ENCODE data around the gene FANCC. TPM values are rescaled to one million over a fixed set of nuclear protein-coding genes. Genes with fewer than 3 reads are reported as not detected.
"Not testable (repeated sequence)": the region's sequence is repeated elsewhere in the genome, so short reads cannot be mapped to it uniquely, and the experiment has no call there.

FANCC gene
- total RNA-seq, 1 donor from 2014 or later, result 8.8 TPM

DNA sequence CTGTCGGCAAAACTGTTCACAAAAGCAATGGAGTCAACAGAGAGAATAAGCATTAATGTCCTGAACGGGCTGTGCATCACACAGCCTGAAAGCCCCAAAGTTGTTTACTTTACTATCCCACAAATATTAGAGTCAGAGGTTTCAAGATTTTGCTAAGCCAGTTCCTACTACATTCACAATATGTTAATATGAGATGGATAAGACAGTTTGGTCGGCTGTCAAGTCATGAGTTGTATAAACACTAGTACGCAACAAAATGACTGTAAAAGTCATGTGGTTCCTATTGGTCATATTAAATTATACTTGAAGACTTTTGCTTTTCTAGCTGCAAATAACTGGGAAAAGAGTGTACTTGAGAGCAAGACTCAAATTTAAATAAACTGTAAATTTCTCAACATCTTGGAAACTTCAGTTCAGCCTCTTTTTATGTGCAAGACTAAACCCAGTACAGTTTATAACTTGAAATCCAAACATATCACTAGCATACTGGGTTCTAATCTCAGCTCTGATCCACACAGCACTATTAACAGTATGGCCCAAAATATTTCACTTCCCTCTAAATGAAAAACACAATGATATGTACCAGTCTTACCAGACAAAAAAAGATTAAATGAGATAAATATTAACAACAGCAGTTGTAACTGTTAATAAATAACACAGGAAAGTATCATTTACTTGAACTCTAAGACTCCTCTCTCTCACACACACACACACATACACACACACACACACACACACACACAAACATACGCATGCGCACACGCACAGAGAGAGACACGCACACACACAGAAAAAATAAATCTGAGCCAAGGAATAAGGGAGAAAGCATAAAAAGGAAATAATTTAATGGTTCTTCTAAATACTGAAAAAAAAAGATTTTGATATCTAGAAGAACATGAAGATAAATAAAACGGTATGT lies 33.1 kb downstream of the FANCC start:
- no peak for DNase-seq (ENCODE audit: low spot score)

DNA sequence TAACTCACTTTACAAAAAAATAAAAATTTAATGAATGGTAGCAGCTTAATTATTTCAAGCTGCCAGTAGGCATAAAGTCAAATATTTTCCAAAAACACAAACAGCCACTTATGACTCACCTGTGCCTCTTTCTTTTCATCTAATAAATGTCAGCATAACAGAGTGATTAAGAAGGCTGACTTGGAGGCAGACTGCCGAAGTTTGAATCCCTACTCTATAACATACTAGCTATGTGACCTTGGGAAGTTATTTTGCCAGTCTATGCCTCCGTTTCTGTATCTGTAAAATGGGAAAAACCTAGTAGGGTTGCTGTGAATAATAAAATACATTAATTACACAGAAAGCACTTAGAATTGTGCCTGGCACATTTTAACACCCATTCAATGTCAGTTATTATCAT lies 33.8 kb downstream of the FANCC start:
- no peak for DNase-seq (ENCODE audit: low spot score)

DNA sequence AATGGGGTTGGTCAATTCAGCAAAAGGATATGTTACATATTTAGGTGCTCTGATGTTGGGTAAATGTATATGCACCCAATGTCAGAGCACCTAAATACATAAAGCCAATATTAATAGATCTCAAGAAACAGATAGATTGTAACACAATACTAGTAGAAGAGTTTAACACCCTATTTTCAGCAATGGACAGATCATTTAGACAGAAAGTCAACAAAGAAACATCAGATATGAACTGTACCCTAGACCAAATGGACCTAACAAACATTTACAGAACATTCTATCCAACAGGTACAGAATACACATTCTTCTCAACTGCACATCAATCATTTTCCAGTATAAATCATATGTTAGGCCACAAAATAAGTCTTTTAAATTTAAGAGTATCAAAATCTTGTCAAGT lies 35.2 kb downstream of the FANCC start:
- DNase-seq (ENCODE audit: low spot score), result no peak

DNA sequence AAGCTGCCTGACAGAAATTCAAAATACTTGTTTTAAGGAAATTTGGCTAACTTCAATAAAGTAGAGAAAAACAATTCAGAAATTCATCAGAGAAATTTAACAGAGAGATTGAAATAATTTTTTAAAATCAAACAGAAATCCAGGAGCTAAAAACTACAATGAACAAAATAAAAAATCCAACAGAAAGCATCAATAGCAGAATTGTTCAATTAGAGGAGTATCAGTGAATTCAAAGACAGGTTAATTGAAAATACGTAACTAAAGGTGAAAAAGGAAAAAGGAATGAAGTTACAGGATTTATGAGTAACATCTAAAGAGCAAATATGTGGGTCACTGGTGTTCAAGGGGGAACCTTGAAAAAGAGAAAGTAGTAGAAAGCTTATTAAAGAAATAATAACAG lies 36.8 kb downstream of the FANCC start:
- no peak for DNase-seq (ENCODE audit: low spot score)

DNA sequence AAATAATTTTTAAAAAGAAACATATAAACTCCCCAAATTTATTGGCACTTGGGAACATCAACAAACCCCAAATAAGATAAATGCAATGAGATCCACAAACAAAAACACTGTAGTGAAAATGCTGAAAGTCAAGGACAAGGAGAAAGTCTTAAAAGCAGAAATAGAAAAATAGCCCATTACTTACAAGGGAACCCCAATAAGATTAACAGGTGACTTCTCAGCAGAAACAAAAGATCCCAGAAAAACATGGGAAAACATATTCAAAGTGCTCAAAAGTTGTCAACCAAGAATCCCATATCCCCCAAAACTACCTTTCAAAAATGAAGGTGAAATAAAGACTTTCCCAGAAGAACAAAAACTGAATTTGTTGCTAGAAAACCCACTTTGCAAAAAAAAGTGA lies 40.0 kb downstream of the FANCC start:
- DNase-seq (ENCODE audit: low spot score), result no peak

DNA sequence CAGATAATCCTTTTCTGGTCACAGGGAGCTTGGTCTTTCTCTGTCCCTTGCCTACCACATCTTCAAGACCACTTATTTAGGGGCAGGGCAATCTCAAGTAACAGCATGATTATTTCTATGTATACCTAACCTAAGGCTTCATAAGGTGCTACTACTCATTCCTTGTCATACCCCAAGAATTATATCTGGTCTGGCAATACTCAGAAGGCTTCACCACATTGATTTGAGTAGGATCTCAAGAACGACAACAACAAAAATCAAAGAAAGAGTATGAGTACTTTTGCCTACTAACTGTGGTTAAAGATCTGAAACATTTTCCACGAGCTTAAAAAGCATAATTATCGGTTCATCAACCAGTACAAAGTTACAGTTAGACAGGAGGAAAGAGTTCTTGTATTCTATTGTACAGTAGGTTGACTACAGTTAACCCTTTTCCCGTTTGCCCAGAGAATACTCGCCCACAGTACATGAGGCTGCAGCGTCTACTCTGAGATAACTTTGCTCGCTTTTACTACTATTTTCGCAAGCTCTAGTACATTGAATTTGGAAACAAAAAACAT lies 41.0 kb downstream of the FANCC start:
- DNase-seq (ENCODE audit: low spot score), result no peak

DNA sequence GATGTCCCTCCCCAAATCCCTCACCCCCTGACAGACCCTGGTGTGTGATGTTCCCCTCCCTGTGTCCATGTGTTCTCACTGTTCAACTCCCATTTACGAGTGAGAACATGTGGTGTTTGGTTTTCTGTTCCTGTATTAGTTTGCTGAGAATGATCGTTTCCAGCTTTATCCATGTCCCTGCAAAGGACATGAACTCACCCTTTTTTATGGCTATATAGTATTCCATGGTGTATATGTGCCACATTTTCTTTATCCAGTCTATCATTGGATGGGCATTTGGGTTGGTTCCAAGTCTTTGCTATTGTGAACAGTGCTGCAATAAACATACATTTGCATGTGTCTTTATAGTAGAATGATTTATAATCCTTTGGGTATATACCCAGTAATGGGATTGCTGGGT lies 43.3 kb downstream of the FANCC start:
- not testable (repeated sequence) for DNase-seq (ENCODE audit: low spot score)

DNA sequence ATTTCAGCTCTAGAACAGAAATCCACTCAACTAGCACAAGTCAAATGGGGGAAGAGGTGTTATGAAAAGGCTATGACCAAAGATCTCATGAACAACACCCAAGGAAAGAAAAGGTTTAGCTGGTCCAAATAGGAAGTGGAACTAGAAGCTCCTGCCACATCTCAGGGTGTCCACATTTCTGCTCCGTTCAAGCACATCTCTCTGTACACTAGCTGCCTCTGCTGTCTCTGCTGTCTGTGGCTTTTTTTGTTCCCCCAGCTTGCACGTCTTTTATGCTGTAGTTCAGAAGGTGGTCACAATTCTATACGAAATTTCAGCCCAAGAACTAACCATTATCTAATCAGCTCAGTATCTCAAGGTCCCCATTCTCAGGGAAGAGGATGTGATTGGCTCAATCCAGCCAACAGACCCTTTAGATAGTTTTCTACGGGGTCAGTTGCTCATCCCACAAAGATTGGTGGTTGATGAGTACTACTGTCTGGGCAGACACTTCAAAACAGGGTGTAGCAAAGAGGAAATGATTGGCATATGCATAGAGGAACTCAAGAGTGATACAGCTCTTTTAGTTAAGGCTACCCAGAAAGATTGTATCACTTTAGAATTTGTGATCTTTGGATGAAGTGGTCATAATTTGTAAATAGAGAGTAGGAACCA lies 44.0 kb downstream of the FANCC start:
- DNase-seq (ENCODE audit: low spot score), result no peak

DNA sequence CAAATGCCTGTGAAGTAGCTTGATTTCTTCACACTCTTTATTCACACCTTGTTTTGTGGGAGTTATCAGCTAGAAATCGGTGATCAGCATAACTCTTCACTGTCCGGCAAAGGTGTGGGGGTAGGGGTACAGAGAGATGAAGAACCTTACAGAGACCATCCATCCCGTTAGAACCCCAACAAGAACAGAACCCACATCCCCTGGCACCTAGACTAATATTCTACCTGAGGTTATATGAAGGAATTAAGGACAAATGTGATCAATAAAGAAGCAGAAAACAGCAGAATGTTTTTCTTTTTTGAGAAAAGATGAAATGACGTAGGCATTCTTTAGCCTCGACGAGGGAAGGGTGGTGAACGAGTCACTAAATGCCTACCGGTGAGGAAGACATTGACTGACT lies 44.7 kb downstream of the FANCC start:
- DNase-seq (ENCODE audit: low spot score), result no peak

DNA sequence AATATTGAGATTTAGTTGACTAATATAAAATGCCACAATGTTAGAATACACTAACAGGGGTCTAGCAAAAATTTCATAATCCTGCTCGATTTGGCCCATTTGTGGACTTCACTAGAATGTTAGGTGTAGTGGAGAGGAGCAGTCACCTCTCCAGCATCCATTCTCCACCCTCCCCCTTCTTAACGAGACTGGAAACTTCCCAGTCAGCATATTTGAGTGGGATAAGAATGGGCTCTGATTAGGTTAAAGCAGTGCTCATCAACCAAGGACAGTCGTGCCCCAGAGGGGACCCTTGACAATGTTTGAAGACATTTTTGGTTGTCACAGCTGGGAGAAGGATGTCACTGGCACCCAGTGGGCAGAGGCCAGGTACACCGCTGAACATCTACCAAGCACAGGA lies 46.7 kb downstream of the FANCC start:
- DNase-seq (ENCODE audit: low spot score), result no peak

DNA sequence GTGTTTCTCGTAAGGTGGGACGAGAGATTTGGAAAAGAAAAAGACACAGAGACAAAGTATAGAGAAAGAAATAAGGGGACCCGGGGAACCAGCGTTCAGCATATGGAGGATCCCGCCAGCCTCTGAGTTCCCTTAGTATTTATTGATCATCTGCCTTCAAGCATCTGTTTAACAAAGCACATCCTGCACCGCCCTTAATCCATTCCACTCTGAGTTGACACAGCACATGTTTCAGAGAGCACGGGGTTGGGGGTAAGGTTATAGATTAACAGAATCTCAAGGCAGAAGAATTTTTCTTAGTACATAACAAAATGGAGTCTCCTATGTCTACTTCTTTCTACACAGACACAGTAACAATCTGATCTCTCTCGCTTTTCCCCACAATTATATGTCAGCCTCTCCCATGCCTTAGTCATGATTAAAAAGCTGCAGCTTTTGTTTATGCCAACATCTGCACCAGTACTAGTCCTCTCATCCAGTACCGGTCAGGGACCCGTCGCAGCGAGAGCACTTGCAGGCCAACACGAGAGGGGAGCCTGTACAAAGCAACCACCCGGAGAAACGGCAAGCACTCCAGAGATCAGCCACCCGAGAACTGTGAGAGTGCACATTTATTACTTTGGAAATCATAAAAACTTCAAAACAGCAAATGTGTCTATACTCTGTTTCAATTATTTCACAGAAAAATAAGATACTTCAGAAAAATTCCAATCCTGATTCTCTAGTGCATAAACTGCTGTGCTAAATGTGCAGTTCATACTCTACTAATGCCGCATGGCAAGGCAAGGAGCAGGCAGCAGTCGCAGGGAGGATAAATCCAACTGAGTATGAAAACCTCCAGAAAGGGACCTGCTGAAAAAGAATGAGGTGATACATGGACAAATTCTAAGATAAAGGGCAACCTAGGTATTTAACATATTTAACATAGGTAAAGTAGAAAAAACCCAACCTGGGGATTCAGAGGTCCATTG lies 47.4 kb downstream of the FANCC start:
- DNase-seq (ENCODE audit: low spot score), result not testable (repeated sequence)

DNA sequence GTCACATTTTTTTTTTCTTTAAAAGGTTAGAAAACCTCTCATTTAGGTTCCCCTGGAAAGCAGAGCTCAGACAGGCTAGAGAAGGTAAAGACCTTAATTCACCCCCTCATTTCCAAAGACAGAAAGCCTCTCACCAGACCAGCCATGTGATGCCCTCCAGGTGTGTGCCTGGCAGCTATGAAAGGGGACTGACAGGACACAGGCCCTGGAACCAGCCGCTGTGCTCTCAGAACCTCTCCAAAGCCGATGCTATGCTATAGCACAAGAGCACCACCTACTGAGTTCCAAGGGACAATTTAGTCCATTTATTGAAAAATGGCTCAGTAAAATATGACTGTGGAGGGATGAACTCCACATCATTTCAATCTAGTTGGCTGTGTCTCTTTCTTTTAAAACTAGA lies 48.8 kb downstream of the FANCC start:
- DNase-seq (ENCODE audit: low spot score), result no peak

DNA sequence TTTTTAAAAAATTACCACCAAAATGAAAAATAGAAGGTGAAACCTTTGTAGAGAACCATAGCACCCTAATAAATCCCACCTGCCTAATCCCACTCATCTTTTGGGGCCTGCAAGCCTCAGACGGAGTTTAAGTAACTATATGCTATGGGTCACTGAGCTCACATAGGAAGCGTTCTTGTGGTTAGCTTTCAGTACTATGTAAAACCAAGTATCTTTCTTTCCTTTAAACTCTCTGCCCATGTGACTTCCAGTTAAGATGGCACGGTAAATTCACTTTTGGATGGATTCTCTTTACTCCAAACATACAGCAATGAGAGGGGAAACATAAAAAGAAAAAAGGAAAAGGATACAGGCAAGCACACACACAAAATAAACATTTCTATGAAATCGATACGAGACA lies 50.9 kb downstream of the FANCC start:
- no peak for DNase-seq (ENCODE audit: low spot score)

DNA sequence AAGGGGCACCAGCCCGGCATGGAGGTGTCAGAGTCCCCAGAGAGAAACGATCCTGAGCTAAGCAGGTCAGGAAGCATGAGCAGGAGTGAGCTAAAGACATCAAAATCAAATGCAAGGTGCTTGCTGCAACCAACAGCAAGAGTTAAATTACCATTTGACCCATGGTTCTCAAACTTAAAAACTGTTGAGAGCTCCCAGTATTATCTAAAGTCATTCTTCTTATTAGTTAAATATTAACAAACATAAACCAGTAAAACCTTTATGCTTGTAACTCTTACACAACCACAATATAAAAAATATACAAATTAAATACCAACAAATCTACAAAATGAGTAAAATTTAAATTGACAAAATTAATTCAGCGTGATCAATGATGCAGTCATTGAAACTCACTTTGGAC lies 51.5 kb downstream of the FANCC start:
- no peak for DNase-seq (ENCODE audit: low spot score)

DNA sequence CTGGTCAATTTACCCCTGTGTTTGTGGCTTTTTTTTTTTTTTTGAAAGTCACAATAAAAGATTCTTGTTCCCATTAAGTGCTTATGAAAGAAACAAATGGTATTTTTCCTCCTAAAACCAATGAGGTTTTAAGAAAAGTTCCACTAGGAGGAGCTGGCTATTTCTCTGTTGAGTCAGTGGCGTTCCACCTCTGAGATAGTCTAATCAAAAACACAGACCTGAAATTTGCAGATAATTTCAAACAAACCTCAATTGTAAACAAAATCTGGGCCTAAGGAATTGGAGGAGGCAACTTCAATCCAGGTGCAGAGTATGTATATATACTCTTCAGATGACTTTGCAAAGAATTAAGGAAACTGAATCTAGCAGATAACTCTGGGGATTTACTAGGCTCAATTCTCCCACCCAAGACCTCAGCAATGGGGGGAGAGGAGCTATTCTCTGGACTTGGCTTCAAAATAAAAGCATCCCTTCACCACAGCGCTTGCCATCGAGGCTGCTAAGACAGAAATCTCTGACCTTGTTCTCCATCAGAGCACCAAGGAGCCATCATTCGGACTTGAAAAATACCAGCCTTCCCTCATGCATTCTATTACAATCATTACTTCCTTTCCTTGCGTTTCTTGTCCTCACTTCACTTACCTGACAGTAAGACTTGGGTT lies 52.4 kb downstream of the FANCC start:
- DNase-seq (ENCODE audit: low spot score), result no peak

DNA sequence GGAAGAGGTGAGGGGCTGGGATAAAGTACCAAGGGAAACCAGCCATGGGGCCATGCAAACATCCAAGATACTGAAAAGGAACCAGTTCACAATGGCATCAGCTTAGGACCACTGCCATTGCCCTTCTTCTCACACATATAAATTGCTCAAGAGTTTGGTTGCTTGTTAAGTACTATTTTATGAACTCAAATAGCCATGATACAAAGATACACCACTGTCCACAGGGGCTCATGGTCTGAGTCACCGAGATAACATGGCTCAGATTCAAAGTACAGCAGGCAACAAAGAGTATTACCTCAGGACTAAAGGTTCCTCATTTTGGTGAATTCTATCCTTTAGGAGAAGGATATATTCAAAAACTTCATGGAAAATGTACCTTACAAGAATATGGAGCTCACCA lies 55.6 kb downstream of the FANCC start:
- DNase-seq (ENCODE audit: low spot score), result no peak

DNA sequence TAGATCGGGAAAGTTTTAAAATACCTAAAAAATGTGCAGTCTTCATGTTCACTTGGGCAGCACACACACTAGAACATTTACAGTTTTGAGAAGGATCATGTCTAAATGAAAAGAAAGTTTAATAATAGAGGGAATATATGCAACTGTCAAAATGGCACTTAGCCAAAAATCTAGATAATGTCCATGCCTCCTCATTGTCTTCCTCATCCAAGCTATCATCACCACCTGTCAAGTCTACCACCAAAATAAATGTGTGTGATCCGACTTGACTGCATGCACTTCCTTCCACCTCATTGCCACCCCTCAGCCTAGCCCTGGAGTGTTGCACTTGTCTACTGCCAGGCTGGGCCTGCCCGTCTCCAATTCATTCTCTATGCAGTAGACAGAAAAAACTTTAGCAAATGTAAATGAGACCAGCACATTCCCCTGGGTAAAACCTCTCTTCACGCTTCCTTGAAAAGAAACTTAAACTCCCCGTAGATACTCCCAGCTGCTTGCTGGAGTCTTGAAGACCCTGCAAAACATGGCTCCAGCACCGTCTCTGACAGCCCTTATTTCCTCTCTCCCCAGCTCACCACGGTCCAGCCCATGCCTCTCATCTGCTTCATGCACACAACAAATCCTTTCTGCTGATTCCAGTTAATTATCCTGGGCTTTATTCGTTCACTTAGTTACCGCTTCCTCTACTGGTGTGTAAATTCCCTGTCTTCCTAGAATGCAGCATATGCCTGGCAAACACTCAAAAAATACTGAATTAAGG lies 66.9 kb downstream of the FANCC start:
- DNase-seq (ENCODE audit: low spot score), result no peak

DNA sequence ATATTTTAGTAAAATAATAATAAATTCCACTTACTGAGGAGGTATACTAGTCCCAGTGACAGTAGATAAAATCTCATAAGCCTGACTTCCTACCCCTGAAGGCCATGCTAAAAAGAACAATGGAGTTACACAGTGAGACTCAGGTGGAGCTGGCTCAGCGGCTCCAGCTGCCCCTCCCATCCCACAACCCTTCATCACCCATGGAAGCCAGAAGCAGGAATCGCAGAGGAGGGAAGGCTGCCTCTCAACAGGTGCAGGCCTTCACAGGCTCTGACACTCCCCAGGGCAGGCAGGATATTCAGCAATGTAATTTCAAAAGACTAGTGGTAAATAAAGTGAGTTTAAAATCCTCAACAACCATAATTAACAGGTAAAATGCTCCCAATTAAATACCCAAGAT lies 67.5 kb downstream of the FANCC start:
- DNase-seq (ENCODE audit: low spot score), result no peak

DNA sequence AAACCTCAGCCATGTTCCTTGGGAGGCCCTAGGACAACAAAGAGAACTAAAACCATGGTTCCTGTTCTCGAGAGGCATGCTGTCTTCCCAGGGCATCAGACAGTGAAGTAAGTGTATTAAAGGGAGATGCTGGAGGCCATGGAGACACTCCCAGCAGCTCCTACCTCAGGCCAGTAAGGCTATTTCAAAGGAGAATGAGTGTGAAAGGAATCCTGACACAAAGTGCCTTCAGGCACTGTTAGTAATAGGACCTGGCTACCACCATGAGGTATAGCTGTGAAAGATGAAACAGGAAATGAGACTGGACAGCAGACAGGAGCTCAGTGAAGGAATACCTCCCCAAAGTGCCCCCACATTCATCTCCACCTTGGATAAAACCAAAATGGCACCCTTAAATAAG lies 71.0 kb downstream of the FANCC start:
- no peak for DNase-seq (ENCODE audit: low spot score)

DNA sequence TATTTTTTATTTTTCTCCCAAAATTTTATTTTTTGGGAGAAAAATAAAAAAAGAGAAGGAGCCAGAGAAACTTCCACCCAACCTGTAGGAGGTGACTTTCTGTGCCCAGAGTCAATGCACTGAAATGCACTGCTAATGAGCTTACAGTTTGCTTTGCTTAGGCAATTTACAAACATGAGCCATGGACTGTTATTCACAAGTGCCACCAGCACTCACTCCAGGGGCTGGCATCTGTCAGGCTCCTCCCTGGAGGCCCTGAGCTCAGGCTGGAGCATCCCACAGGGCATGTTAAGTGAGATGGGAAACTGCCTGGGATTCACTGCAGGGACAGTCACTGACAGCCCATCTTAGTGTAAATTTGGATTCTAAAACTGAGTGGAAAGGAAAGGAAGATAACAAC lies 74.9 kb downstream of the FANCC start:
- no peak for DNase-seq (ENCODE audit: low spot score)

All from mesenteric fat pad (tissue), 1 donor.